ENCODE results near the gene APOL3.
"Not testable (repeated sequence)": the region's sequence is repeated elsewhere in the genome, so short reads cannot be mapped to it uniquely, and the experiment has no call there.

Gene APOL3

GRCh38 chr22:36204632-36205015 is 44.1 kb upstream of the APOL3 start:
- no peak for DNase-seq (ENCODE audit: extremely low read depth, low read depth)
- peak overlapping the region; percentile 20; the same call in 1 of the 2 replicates for H3K4me3 ChIP-seq (replicated peaks; ENCODE audit: low read depth, low read length)
- no peak for TF ChIP-seq CTCF (IDR thresholded peaks at IDR 0.05; ENCODE audit: low read depth, low read length, missing control alignments)

GRCh38 chr22:36204001-36204631 is 43.6 kb upstream of the APOL3 start:
- DNase-seq (ENCODE audit: extremely low read depth, low read depth): no peak
- H3K4me3 ChIP-seq (replicated peaks; ENCODE audit: low read depth, low read length): peak overlapping the region; percentile 20; the same call in 1 of the 2 replicates
- no peak for TF ChIP-seq CTCF (IDR thresholded peaks at IDR 0.05; ENCODE audit: low read depth, low read length, missing control alignments)

GRCh38 chr22:36203441-36203840 is 42.9 kb upstream of the APOL3 start:
- not testable (repeated sequence) for DNase-seq (ENCODE audit: extremely low read depth, low read depth); H3K4me3 ChIP-seq (replicated peaks; ENCODE audit: low read depth, low read length)

- not testable (repeated sequence) for DNase-seq (ENCODE audit: extremely low read depth, low read depth); H3K4me3 ChIP-seq (replicated peaks; ENCODE audit: low read depth, low read length)
These were observed 42.4 kb upstream of the APOL3 start for GRCh38 chr22:36202906-36203305.

- no peak for TF ChIP-seq CTCF (IDR thresholded peaks at IDR 0.05; ENCODE audit: low read depth, low read length, missing control alignments)
- peak; percentile 40 for DNase-seq (ENCODE audit: extremely low read depth, low read depth)
- no peak within 1 kb of the TSS; the same call in 1 of the 2 replicates for H3K4me3 ChIP-seq (replicated peaks; ENCODE audit: low read depth, low read length)
These were observed 41.2 kb upstream of the APOL3 start, which contains the start of gene APOL4 for GRCh38 chr22:36201630-36202319. Gene APOL4, minus strand, starts transcription at chr22:36201809. Its CDS starts 75 bp downstream, at chr22:36201734.

GRCh38 chr22:36201025-36201424 is 40.5 kb upstream of the APOL3 start:
- DNase-seq (ENCODE audit: extremely low read depth, low read depth): not testable (repeated sequence)

GRCh38 chr22:36199001-36199551 is 38.5 kb upstream of the APOL3 start:
- DNase-seq (ENCODE audit: extremely low read depth, low read depth): no peak
- no peak for TF ChIP-seq CTCF (IDR thresholded peaks at IDR 0.05; ENCODE audit: low read depth, low read length, missing control alignments)

More at GRCh38 chr22:36201025-36201424, 40.5 kb upstream of the APOL3 start:
- not testable (repeated sequence) for H3K4me3 ChIP-seq (replicated peaks; ENCODE audit: low read depth, low read length)

GRCh38 chr22:36198536-36198935 is 38.0 kb upstream of the APOL3 start:
- no peak overlapping the region for H3K4me3 ChIP-seq (replicated peaks; ENCODE audit: low read depth, low read length)
- TF ChIP-seq CTCF (IDR thresholded peaks at IDR 0.05; ENCODE audit: low read depth, low read length, missing control alignments): no peak
- no peak for DNase-seq (ENCODE audit: extremely low read depth, low read depth)

More at GRCh38 chr22:36199001-36199551, 38.5 kb upstream of the APOL3 start:
- H3K4me3 ChIP-seq (replicated peaks; ENCODE audit: low read depth, low read length): no peak overlapping the region
